GM12878 (cell line): ENCODE measurements around the gene SLC26A1. TPM values are rescaled to one million over a fixed set of nuclear protein-coding genes. Genes with fewer than 3 reads are reported as not detected.

Experiments
- ATAC-seq: fragments of 200-7000 bp; cut with Tn5 transposase; 3 replicates; pipeline ENCODE4 v1.9.1; 2020; ENCODE audit warnings: mild to moderate bottlenecking, moderate library complexity
- BruUV-seq: library from RNA; stranded (reverse); fragments of 400-500 nt; replicated peaks from 2 replicates; lab custom pipeline; 2021; lab: Mats Ljungman, UMichigan
- CTCF ChIA-PET: fragments of 300-600 bp; sonication (Branson Sonifier 250); formaldehyde crosslinking; extraction: SDS; loops from one replicate; lab custom pipeline; 2021; ENCODE audit warnings: inconsistent platforms; lab: Yijun Ruan, JAX
- POLR2A ChIA-PET: fragments of 350-600 bp; formaldehyde crosslinking; extraction: SDS; loops from one replicate; lab custom pipeline; 2021; ENCODE audit warnings: inconsistent platforms; lab: Charles Lee
- RAD21 ChIA-PET: fragments of 300-600 bp; sonication (Branson Sonifier 250); formaldehyde crosslinking; loops from one replicate; lab custom pipeline; 2023; ENCODE audit warnings: antibody characterized with exemption; ENCODE audit not compliant: unreplicated experiment; lab: Charles Lee
- SMC1A ChIA-PET: fragments of 300-600 bp; sonication (Branson Sonifier 250); formaldehyde crosslinking; loops from one replicate; lab custom pipeline; 2023; ENCODE audit not compliant: unreplicated experiment, uncharacterized antibody; lab: Charles Lee
- DNase-seq: peaks from one replicate; pipeline ENCODE4 v3.0.0-alpha.2; 2011; ENCODE audit warnings: low read depth, low spot score
- FAIRE-seq: peaks from 3 replicates; lab custom pipeline; 2011; peaks lifted over from hg19 to GRCh38; lab: Jason Lieb, UNC
- H2AFZ ChIP-seq: 2 replicates; pipeline ENCODE4 v1.6.0; 2011; ENCODE audit warnings: low read depth, low read length, control low read depth; ENCODE audit not compliant: control insufficient read depth
- H3K27ac ChIP-seq: 2 replicates; pipeline ENCODE4 v1.5.1; 2011; ENCODE audit warnings: control low read depth; ENCODE audit not compliant: control insufficient read depth, insufficient read depth
- H3K27me3 ChIP-seq, 2 experiments: replicated peaks in 1 of 2; 2 replicates each; pipeline versions ENCODE4 v1.6.0 to v1.6.1; 2011; ENCODE audit warnings: low read length in 1 of 2; ENCODE audit not compliant: control insufficient read depth in 2 of 2, insufficient read depth in 2 of 2
- H3K36me3 ChIP-seq, 2 experiments: 2 replicates each; pipeline ENCODE4 v1.5.1; 2011; ENCODE audit warnings: low read length in 1 of 2; ENCODE audit not compliant: control insufficient read depth in 2 of 2, insufficient read depth in 2 of 2
- H3K4me1 ChIP-seq: 2 replicates; pipeline ENCODE4 v1.6.1; 2011; ENCODE audit warnings: mild to moderate bottlenecking, low read length, moderate library complexity, mixed read lengths; ENCODE audit not compliant: control insufficient read depth, insufficient read depth
- H3K4me2 ChIP-seq: 2 replicates; pipeline ENCODE4 v1.6.0; 2011; ENCODE audit warnings: control low read depth; ENCODE audit not compliant: control insufficient read depth, insufficient read depth
- H3K4me3 ChIP-seq: fragments of 200-600 bp; sonication (generic); 2 replicates; pipeline ENCODE4 v1.5.1; 2016
- H3K79me2 ChIP-seq: 2 replicates; pipeline ENCODE4 v1.6.0; 2011; ENCODE audit warnings: low read length; ENCODE audit not compliant: control insufficient read depth, insufficient read depth
- H3K9ac ChIP-seq: 2 replicates; pipeline ENCODE4 v1.8.0; 2011; ENCODE audit warnings: low read length, control low read depth, mixed read lengths; ENCODE audit not compliant: control insufficient read depth, insufficient read depth
- H3K9me3 ChIP-seq: replicated peaks from 3 replicates; pipeline ENCODE4 v1.5.1; 2011; ENCODE audit warnings: mild to moderate bottlenecking, low read length; ENCODE audit not compliant: control insufficient read depth, insufficient read depth
- H4K20me1 ChIP-seq: 2 replicates; pipeline ENCODE4 v1.6.0; 2011; ENCODE audit not compliant: control insufficient read depth, insufficient read depth
- BHLHE40 ChIP-seq, 2 experiments: fragments of 450-650 bp in 1 of 2; IDR thresholded peaks; 2 replicates each; pipeline ENCODE4 v1.6.1; 2011 to 2017; ENCODE audit warnings: low read depth in 2 of 2, borderline replicate concordance in 1 of 2, improper control_type of control experiment in 1 of 2, low read length in 1 of 2, mild to moderate bottlenecking in 1 of 2
- CREM ChIP-seq: IDR thresholded peaks from 2 replicates; pipeline ENCODE4 v1.6.1; 2014; ENCODE audit warnings: antibody characterized with exemption, low read depth
- FOXM1 ChIP-seq: IDR thresholded peaks from 2 replicates; pipeline ENCODE4 v1.6.1; 2012; ENCODE audit warnings: low read depth, mild to moderate bottlenecking, inconsistent platforms, low read length, moderate library complexity
- NBN ChIP-seq: fragments of 450-650 bp; IDR thresholded peaks from 2 replicates; pipeline ENCODE4 v1.6.1; 2016
- PAX5 ChIP-seq: IDR thresholded peaks from 2 replicates; pipeline ENCODE4 v1.6.1; 2011; ENCODE audit warnings: low read depth, low read length, borderline replicate concordance
- POLR2A ChIP-seq: IDR thresholded peaks from 2 replicates; pipeline ENCODE4 v1.6.1; 2011; ENCODE audit warnings: low read depth, mild to moderate bottlenecking, low read length
- ZBTB4 ChIP-seq: fragments of 450-650 bp; formaldehyde crosslinking; IDR thresholded peaks from 2 replicates; pipeline ENCODE4 v1.4.0; 2022; ENCODE audit warnings: mild to moderate bottlenecking, moderate library complexity
- ZNF274 ChIP-seq: IDR thresholded peaks from one replicate; pipeline ENCODE4 v1.8.0; 2011; ENCODE audit not compliant: insufficient read length, insufficient read depth
- ZNF687 ChIP-seq: fragments of 450-650 bp; IDR thresholded peaks from 2 replicates; pipeline ENCODE4 v1.6.1; 2017; ENCODE audit warnings: mild to moderate bottlenecking, moderate library complexity
- WGBS: methylation state at CpG from one replicate; pipeline ENCODE4 v1.1.6; 2016; ENCODE audit warnings: low lambda C conversion rate; ENCODE audit not compliant: insufficient replicate concordance, insufficient coverage; ENCODE audit errors: missing lambda C conversion rate; 5-methylcytosine and 5-hydroxymethylcytosine counted together
- in situ Hi-C: fragments of 300-500 bp; cut with MboI; formaldehyde crosslinking; loops from 9 replicates; pipeline ENCODE4 v1.14.3; 2018; ENCODE audit warnings: mixed read lengths
- intact Hi-C: fragments of 100-400 bp; cut with micrococcal nuclease; formaldehyde crosslinking; loops from one replicate; pipeline ENCODE4 v1.14.2; 2022; ENCODE audit not compliant: unreplicated experiment
- polyA plus RNA-seq, 11 experiments: library from polyadenylated mRNA; depleted of rRNA in 4 of 11; unstranded in 6 of 11; stranded (reverse) in 5 of 11; fragments of >200 nt; fragmentation: Nextera tagmentation in 4 of 11; fragmentation: Illumina TruSeq in 1 of 11; extraction: Ambion mirVana in 4 of 11; extraction: Trizol in 1 of 11; gene quantifications; 1 replicate in 1 of 11; 2 replicates in 10 of 11; pipeline versions ENCODE4 v1.2.1 to v1.2.3, GENCODE V29; 2011 to 2016; ENCODE audit warnings: inconsistent platforms in 2 of 11, missing spikeins in 2 of 11, low read depth in 1 of 11
- total RNA-seq, 4 experiments: library from RNA; depleted of rRNA in 3 of 4; stranded (reverse); fragments of >200 nt in 3 of 4; fragmentation: Illumina TruSeq in 1 of 4; extraction: Trizol in 1 of 4; gene quantifications; 2 replicates each; pipeline versions ENCODE4 v1.2.1 to v1.2.3, GENCODE V29; 2013 to 2021

Gene SLC26A1
- total and polyA plus RNA-seq, 10 of the 15 experiments (the other 5 are each of a cell fraction or from before 2014, with no cell fraction given), result 0.05 to 0.96 (median 0.28) TPM; not detected in 5

GRCh38 chr4:1028574-1029220 lies 35.5 kb upstream of the SLC26A1 start:
- Histone ChIP-seq H3K79me2 (no peaks in the 10 kb centered on the region), H3K4me1 (peaks cover 6% of the 10 kb centered on the region), H3K27me3 (no peaks in the 10 kb centered on the region), H3K4me3 (no peak overlapping the region), H3K4me2 (no peak overlapping the region), H3K27ac (no peak overlapping the region), H3K36me3 (no peaks in the 10 kb centered on the region), H4K20me1 (no peaks in the 10 kb centered on the region), H3K9ac (no peak overlapping the region), H3K9me3 (no peaks in the 10 kb centered on the region), H2AFZ (no peak overlapping the region)
- SMC1A ChIA-PET, result no interaction called here
- CTCF ChIA-PET, result no interaction called here
- 55% methylated on average over 35 of the region's 36 CpGs for WGBS
- in situ Hi-C loops, result no loop called here
- intact Hi-C loops, result loop anchor here (5.0 kb wide), 1 partner anchor 334 kb away; no protein-coding TSS in a partner anchor
- ATAC-seq (no peak), DNase-seq (no peak), FAIRE-seq (no peak)
- no TSS peak for BruUV-seq
- TF ChIP-seq PAX5 (no peak), BHLHE40 (IDR thresholded peaks at IDR 0.05; ENCODE audit: borderline replicate concordance in 1 of 2, low read depth in 2 of 2, low read length in 1 of 2) (no peak)
- POLR2A ChIA-PET, result no interaction called here
- RAD21 ChIA-PET, result no interaction called here

- RAD21 ChIA-PET, result no interaction called here
- intact Hi-C loops (loop anchor here (5.0 kb wide), 1 partner anchor 334 kb away; no protein-coding TSS in a partner anchor), in situ Hi-C loops (no loop called here)
- H3K36me3 ChIP-seq, result no peaks in the 10 kb centered on the region
- CTCF ChIA-PET, result no interaction called here
- peaks cover 6% of the 10 kb centered on the region for H3K4me1 ChIP-seq
- ATAC-seq, result no peak
- no peak overlapping the region for H2AFZ ChIP-seq
- no peak overlapping the region for H3K9ac ChIP-seq
- no peaks in the 10 kb centered on the region for H3K79me2 ChIP-seq
- no peak for DNase-seq
- no TSS peak for BruUV-seq
- POLR2A ChIA-PET, result no interaction called here
- no peak overlapping the region for H3K4me3 ChIP-seq
- 51% methylated on average over 9 of the region's 9 CpGs for WGBS
- SMC1A ChIA-PET, result no interaction called here
- no peak overlapping the region for H3K27ac ChIP-seq
- H4K20me1 ChIP-seq, result no peaks in the 10 kb centered on the region
- no peaks in the 10 kb centered on the region for H3K27me3 ChIP-seq
- H3K4me2 ChIP-seq, result no peak overlapping the region
- FAIRE-seq, result no peak
- H3K9me3 ChIP-seq, result no peaks in the 10 kb centered on the region
- TF ChIP-seq FOXM1 (no peak), ZBTB4 (CRISPR knock-in tag) (no peak), POLR2A (peak; percentile 1; the same call in 1 of the 2 replicates), ZNF274 (no peak), NBN (no peak), ZNF687 (no peak), CREM (no peak)
These were observed 34.7 kb upstream of the SLC26A1 start for GRCh38 chr4:1027915-1028238.
